H9 (cell line): ENCODE measurements around the gene BMPER. TPM values are rescaled to one million over a fixed set of nuclear protein-coding genes. Genes with fewer than 3 reads are reported as not detected.
A peak's percentile ranks its signal among the peaks of the same experiment; 100 is the strongest.
"Not testable (repeated sequence)": the region's sequence is repeated elsewhere in the genome, so short reads cannot be mapped to it uniquely, and the experiment has no call there.

Experiments
- DNase-seq: peaks from one replicate; pipeline ENCODE4 v3.0.0-alpha.2; 2017
- H2AFZ ChIP-seq: one replicate; pipeline ENCODE4 v1.6.1; 2013; ENCODE audit warnings: mild to moderate bottlenecking, low read length, control low read depth, moderate library complexity
- H2AK5ac ChIP-seq: 2 replicates; pipeline ENCODE4 v1.6.1; 2013; ENCODE audit warnings: low read length, control low read depth, mixed read lengths; ENCODE audit not compliant: insufficient read length
- H2BK120ac ChIP-seq: one replicate; pipeline ENCODE4 v1.6.1; 2013; ENCODE audit warnings: low read depth, mild to moderate bottlenecking, low read length, control low read depth, inconsistent platforms; ENCODE audit not compliant: poor library complexity, severe bottlenecking
- H2BK12ac ChIP-seq: 2 replicates; pipeline ENCODE4 v1.6.1; 2013; ENCODE audit warnings: low read length, control low read depth, mixed read lengths, low read depth; ENCODE audit not compliant: insufficient read length
- H2BK15ac ChIP-seq: 2 replicates; pipeline ENCODE4 v1.6.1; 2013; ENCODE audit warnings: low read depth, low read length, control low read depth
- H2BK20ac ChIP-seq: one replicate; pipeline ENCODE4 v1.6.1; 2013; ENCODE audit warnings: low read depth, mild to moderate bottlenecking, low read length, control low read depth, inconsistent platforms; ENCODE audit not compliant: poor library complexity, severe bottlenecking
- H2BK5ac ChIP-seq: 2 replicates; pipeline ENCODE4 v1.6.1; 2013; ENCODE audit warnings: low read length, control low read depth, mixed read lengths; ENCODE audit not compliant: insufficient read length
- H3K14ac ChIP-seq: 2 replicates; pipeline ENCODE4 v1.6.1; 2013; ENCODE audit warnings: low read length, control low read depth; ENCODE audit not compliant: insufficient read depth
- H3K18ac ChIP-seq: 2 replicates; pipeline ENCODE4 v1.6.1; 2013; ENCODE audit warnings: low read depth, mild to moderate bottlenecking, mixed read lengths, low read length, control low read depth; ENCODE audit not compliant: insufficient read length
- H3K23ac ChIP-seq: 2 replicates; pipeline ENCODE4 v1.6.1; 2013; ENCODE audit warnings: low read length, control low read depth, mixed read lengths, low read depth; ENCODE audit not compliant: insufficient read length
- H3K23me2 ChIP-seq: 2 replicates; pipeline ENCODE4 v1.6.1; 2013; ENCODE audit warnings: low read depth, mild to moderate bottlenecking, mixed read lengths, low read length, control low read depth; ENCODE audit not compliant: insufficient read length, poor library complexity, severe bottlenecking
- H3K27ac ChIP-seq: 2 replicates; pipeline ENCODE4 v1.5.1; 2013; ENCODE audit warnings: low read length, control low read depth, mixed read lengths, low read depth; ENCODE audit not compliant: insufficient read length
- H3K27me3 ChIP-seq: 2 replicates; pipeline ENCODE4 v1.6.1; 2013; ENCODE audit warnings: low read length, control low read depth, inconsistent platforms; ENCODE audit not compliant: insufficient read depth
- H3K4ac ChIP-seq: 2 replicates; pipeline ENCODE4 v1.6.1; 2013; ENCODE audit warnings: low read depth, mild to moderate bottlenecking, control low read depth, inconsistent platforms, low read length, moderate library complexity
- H3K4me1 ChIP-seq: 2 replicates; pipeline ENCODE4 v1.6.1; 2013; ENCODE audit warnings: low read length, control low read depth, inconsistent platforms; ENCODE audit not compliant: insufficient read depth
- H3K4me2 ChIP-seq: 2 replicates; pipeline ENCODE4 v1.6.1; 2013; ENCODE audit warnings: low read length, control low read depth, mixed read lengths; ENCODE audit not compliant: insufficient read length, insufficient read depth
- H3K56ac ChIP-seq: 2 replicates; pipeline ENCODE4 v1.6.1; 2013; ENCODE audit warnings: low read depth, mild to moderate bottlenecking, mixed read lengths, low read length, control low read depth; ENCODE audit not compliant: insufficient read length
- H3K79me1 ChIP-seq: 2 replicates; pipeline ENCODE4 v1.6.1; 2013; ENCODE audit warnings: low read depth, mild to moderate bottlenecking, moderate library complexity, low read length, control low read depth, inconsistent platforms; ENCODE audit not compliant: insufficient read depth, poor library complexity, severe bottlenecking
- H3K79me2 ChIP-seq: 2 replicates; pipeline ENCODE4 v1.6.1; 2013; ENCODE audit warnings: low read length, control low read depth, inconsistent platforms; ENCODE audit not compliant: insufficient read depth
- H3K9ac ChIP-seq: 2 replicates; pipeline ENCODE4 v1.6.1; 2013; ENCODE audit warnings: low read length, control low read depth, mixed read lengths; ENCODE audit not compliant: insufficient read length; ENCODE audit errors: extremely low read depth
- H3K9me3 ChIP-seq: one replicate; pipeline ENCODE4 v1.6.1; 2013; ENCODE audit warnings: low read depth, low read length, inconsistent platforms; ENCODE audit not compliant: control insufficient read depth
- H3T11ph ChIP-seq: one replicate; pipeline ENCODE4 v1.6.1; 2013; ENCODE audit warnings: mild to moderate bottlenecking, low read length, control low read depth, inconsistent platforms
- H4K20me1 ChIP-seq: one replicate; pipeline ENCODE4 v1.6.1; 2013; ENCODE audit not compliant: control insufficient read depth, insufficient read length, insufficient read depth
- H4K5ac ChIP-seq: 2 replicates; pipeline ENCODE4 v1.6.1; 2013; ENCODE audit warnings: low read depth, mild to moderate bottlenecking, mixed read lengths, low read length, control low read depth; ENCODE audit not compliant: insufficient read length
- H4K8ac ChIP-seq: replicated peaks from 2 replicates; pipeline ENCODE4 v1.6.1; 2013; ENCODE audit warnings: low read length, control low read depth, mixed read lengths, low read depth; ENCODE audit not compliant: insufficient read length
- H4K91ac ChIP-seq: 2 replicates; pipeline ENCODE4 v1.6.1; 2013; ENCODE audit warnings: low read depth, mild to moderate bottlenecking, moderate library complexity, mixed read lengths, low read length, control low read depth; ENCODE audit not compliant: insufficient read length
- H3K27ac Mint-ChIP-seq, 3 experiments: 2 replicates in 2 of 3; 3 replicates in 1 of 3; pipeline ENCODE4 v1.8.0; 2020 to 2021; ENCODE audit warnings: mixed read lengths in 3 of 3, mild to moderate bottlenecking in 1 of 3, moderate library complexity in 1 of 3
- H3K27me3 Mint-ChIP-seq: 2 replicates; pipeline ENCODE4 v1.8.0; 2021; ENCODE audit warnings: low read depth, mild to moderate bottlenecking, moderate library complexity, mixed read lengths
- H3K36me3 Mint-ChIP-seq, 3 experiments: 2 replicates in 2 of 3; 3 replicates in 1 of 3; pipeline ENCODE4 v1.8.0; 2020 to 2021; ENCODE audit warnings: low read depth in 3 of 3, mixed read lengths in 3 of 3; ENCODE audit not compliant: insufficient read depth in 1 of 3
- H3K4me1 Mint-ChIP-seq, 2 experiments: 2 replicates each; pipeline ENCODE4 v1.8.0; 2020; ENCODE audit warnings: mixed read lengths in 2 of 2
- H3K4me3 Mint-ChIP-seq, 2 experiments: 2 replicates in 1 of 2; 3 replicates in 1 of 2; pipeline ENCODE4 v1.8.0; 2020 to 2021; ENCODE audit warnings: mild to moderate bottlenecking in 2 of 2, mixed read lengths in 2 of 2, moderate library complexity in 1 of 2
- H3K9me3 Mint-ChIP-seq, 2 experiments: 2 replicates in 1 of 2; 3 replicates in 1 of 2; pipeline ENCODE4 v1.8.0; 2020; ENCODE audit warnings: mild to moderate bottlenecking in 2 of 2, mixed read lengths in 2 of 2, moderate library complexity in 1 of 2
- CTCF ChIP-seq: fragments of 200-600 bp; sonication (generic); conservative IDR thresholded peaks from 3 replicates; pipeline ENCODE4 v1.8.0; 2021; ENCODE audit warnings: antibody characterized with exemption, mild to moderate bottlenecking
- WGBS: extraction: QIAGEN DNeasy Blood & Tissue Kit; methylation state at CpG from one replicate; pipeline ENCODE4 v1.1.7; 2013; ENCODE audit warnings: missing lambda C conversion rate, low lambda C conversion rate, mixed read lengths; ENCODE audit not compliant: insufficient read length; ENCODE audit errors: extremely low coverage; 5-methylcytosine and 5-hydroxymethylcytosine counted together
- total RNA-seq: library from RNA; stranded (reverse); gene quantifications from 2 replicates; pipeline ENCODE4 v1.2.1, GENCODE V29; 2021

Gene BMPER
- total RNA-seq, 1 experiment from 2014 or later, result 0.20 TPM

- H3T11ph ChIP-seq, result no peak overlapping the region
- no peak overlapping the region for H3K18ac ChIP-seq
- H3K79me1 ChIP-seq, result no peaks in the 10 kb centered on the region
- H3K23me2 ChIP-seq, result no peaks in the 10 kb centered on the region
- no peak for TF ChIP-seq CTCF
- H2BK20ac ChIP-seq, result no peak overlapping the region
- no peak overlapping the region for H3K9ac ChIP-seq
- H3K79me2 ChIP-seq, result no peaks in the 10 kb centered on the region
- H4K5ac ChIP-seq, result no peak overlapping the region
- Mint-ChIP-seq H3K4me3 (no peak overlapping the region), H3K4me1 (peaks cover 0 to 2% of the 10 kb centered on the region in 2 experiments; a peak in 1 of 4 replicates), H3K9me3 (peaks cover 0 to 10% of the 10 kb centered on the region in 2 experiments; a peak in 3 of 5 replicates), H3K36me3 (peaks cover 0 to 4% (median 0%) of the 10 kb centered on the region in 3 experiments; a peak in 2 of 7 replicates), H3K27ac (no peak overlapping the region), H3K27me3 (no peaks in the 10 kb centered on the region; the same call in 1 of the 2 replicates)
- no peak overlapping the region for H3K4me2 ChIP-seq
- H4K91ac ChIP-seq, result no peak overlapping the region
- H4K20me1 ChIP-seq, result no peaks in the 10 kb centered on the region
- no peak overlapping the region for H3K14ac ChIP-seq
- no peak overlapping the region for H2AK5ac ChIP-seq
- no peak overlapping the region for H2BK120ac ChIP-seq
- H2BK5ac ChIP-seq, result no peak overlapping the region
- no peak overlapping the region for H3K56ac ChIP-seq
- no peaks in the 10 kb centered on the region for H3K4me1 ChIP-seq
- no peak overlapping the region for H3K27ac ChIP-seq
- WGBS, result no CpG with 5 or more reads among the region's 8 CpGs
- H2BK12ac ChIP-seq, result no peak overlapping the region
- no peak overlapping the region for H2BK15ac ChIP-seq
- no peak overlapping the region for H2AFZ ChIP-seq
- H3K9me3 ChIP-seq, result no peaks in the 10 kb centered on the region
- no peak overlapping the region for H3K23ac ChIP-seq
- H3K4ac ChIP-seq, result no peak overlapping the region
- no peaks in the 10 kb centered on the region for H3K27me3 ChIP-seq
- DNase-seq, result no peak
- H4K8ac ChIP-seq, result no peak overlapping the region
These were observed 262.7 kb downstream of the BMPER start for GRCh38 chr7:34168013-34168412.

DNA sequence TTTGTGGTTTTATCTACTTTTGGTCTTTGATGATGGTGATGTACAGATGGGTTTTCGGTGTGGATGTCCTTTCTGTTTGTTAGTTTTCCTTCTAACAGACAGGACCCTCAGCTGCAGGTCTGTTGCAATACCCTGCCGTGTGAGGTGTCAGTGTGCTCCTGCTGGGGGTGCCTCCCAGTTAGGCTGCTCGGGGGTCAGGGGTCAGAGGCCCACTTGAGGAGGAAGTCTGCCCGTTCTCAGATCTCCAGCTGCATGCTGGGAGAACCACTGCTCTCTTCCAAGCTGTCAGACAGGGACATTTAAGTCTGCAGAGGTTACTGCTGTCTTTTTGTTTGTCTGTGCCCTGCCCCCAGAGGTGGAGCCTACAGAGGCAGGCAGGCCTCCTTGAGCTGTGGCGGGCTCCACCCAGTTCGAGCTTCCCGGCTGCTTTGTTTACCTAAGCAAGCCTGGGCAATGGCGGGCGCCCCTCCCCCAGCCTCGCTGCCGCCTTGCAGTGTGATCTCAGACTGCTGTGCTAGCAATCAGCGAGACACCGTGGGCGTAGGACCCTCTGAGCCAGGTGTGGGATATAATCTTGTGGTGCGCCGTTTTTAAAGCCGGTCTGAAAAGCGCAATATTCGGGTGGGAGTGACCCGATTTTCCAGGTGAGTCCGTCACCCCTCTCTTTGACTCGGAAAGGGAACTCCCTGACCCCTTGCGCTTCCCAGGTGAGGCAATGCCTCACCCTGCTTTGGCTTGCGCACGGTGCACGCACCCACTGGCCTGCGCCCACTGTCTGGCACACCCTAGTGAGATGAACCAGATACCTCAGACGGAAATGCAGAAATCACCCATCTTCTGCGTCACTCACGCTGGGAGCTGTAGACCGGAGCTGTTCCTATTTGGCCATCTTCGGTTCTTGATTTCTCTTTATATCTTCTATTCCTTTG, 269.6 kb downstream of the BMPER start:
- not testable (repeated sequence) for H3K4me1 ChIP-seq, H4K8ac ChIP-seq, H3K23ac ChIP-seq, H2BK15ac ChIP-seq, H2BK120ac ChIP-seq, H4K5ac ChIP-seq, H2AK5ac ChIP-seq, H2BK5ac ChIP-seq, H3K79me2 ChIP-seq, H4K91ac ChIP-seq, H3K4ac ChIP-seq, H3K23me2 ChIP-seq, H3K79me1 ChIP-seq, H4K20me1 ChIP-seq, H3K27me3 ChIP-seq, H3T11ph ChIP-seq, H3K9me3 Mint-ChIP-seq, H2BK20ac ChIP-seq, DNase-seq, H3K14ac ChIP-seq, H3K56ac ChIP-seq, H3K27ac ChIP-seq, H2AFZ ChIP-seq, H3K9me3 ChIP-seq, H3K27me3 Mint-ChIP-seq
- peak overlapping the region; percentile 62 for H2BK12ac ChIP-seq
- H3K18ac ChIP-seq, result peak overlapping the region; percentile 34
- H3K4me2 ChIP-seq, result peak overlapping the region; percentile 62
- H3K36me3 Mint-ChIP-seq, result peaks cover 1 to 10% (median 10%) of the 10 kb centered on the region in 3 experiments; a peak in 5 of 7 replicates
- H3K27ac Mint-ChIP-seq, result peak overlapping the region; percentile 88 to 99 (median 96)
- H3K9ac ChIP-seq, result peak overlapping the region; percentile 58
- peak overlapping the region; percentile 82 to 84 for H3K4me3 Mint-ChIP-seq
- peaks cover 16 to 21% of the 10 kb centered on the region in 2 experiments for H3K4me1 Mint-ChIP-seq
- WGBS, result no CpG with 5 or more reads among the region's 32 CpGs
